NB4 (cell line): ENCODE results near the gene TAF8.

Source experiments
- CTCF ChIP-seq: IDR thresholded peaks from one replicate; pipeline ENCODE4 v1.5.1; 2012; ENCODE audit warnings: low read depth, low read length
- MAX ChIP-seq: IDR thresholded peaks from 2 replicates; pipeline ENCODE4 v1.6.1; 2011; ENCODE audit warnings: low read depth, low read length

- TF ChIP-seq CTCF (no peak), MAX (no peak)
Observed at GRCh38 chr6:42104804-42105125, 54.4 kb downstream of the TAF8 start.
